Right lobe of liver (tissue), 4 donors: ENCODE measurements around the gene SLC38A5.

Experiments
- CTCF ChIP-seq, 4 donors: fragments of 200-600 bp in 3 of 4; fragments of 450-650 bp in 1 of 4; IDR thresholded peaks; one replicate each; pipeline versions ENCODE4 v1.5.1 to v1.8.0; 2016 to 2022; ENCODE audit warnings: antibody characterized with exemption in 4 of 4, mild to moderate bottlenecking in 2 of 4
- POLR2A ChIP-seq: fragments of 450-650 bp; IDR thresholded peaks from one replicate; pipeline ENCODE4 v1.6.1; 2017; ENCODE audit warnings: antibody characterized with exemption, mild to moderate bottlenecking
- donor health status: DM: no; HTN: no; CAD: no.
- donor health status: DM: no; HTN: no; CAD: no.
- donor health status: DM: no; HTN: yes; CAD: no.

DNA sequence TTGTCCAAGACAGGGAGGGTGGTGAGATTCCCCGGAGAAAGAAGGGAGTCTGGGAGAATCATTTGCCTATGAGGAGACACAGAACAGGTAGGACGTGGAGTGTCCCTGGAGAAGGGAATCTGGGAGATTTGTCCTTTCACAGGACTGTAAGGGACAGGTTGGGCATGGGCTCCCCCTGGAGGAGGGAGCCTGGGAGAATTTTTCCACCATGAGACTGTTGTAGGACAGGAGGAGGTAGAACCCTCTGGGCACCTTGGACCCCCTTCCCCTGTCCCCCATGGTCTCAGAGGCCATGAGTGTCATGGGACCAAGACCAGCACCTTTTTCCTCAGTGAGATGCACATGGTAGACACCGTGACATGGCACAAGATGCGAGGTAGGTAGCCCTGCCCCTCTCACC lies 41.5 kb upstream of the SLC38A5 start:
- peak; percentile 21 to 49 (median 38) for TF ChIP-seq CTCF (IDR thresholded peaks at IDR 0.05)
- TF ChIP-seq POLR2A, result no peak
